Psoas muscle (tissue), 8 donors: ENCODE data around the gene ATMIN. TPM values are rescaled to one million over a fixed set of nuclear protein-coding genes. Genes with fewer than 3 reads are reported as not detected.

ENCODE experiments used
- ATAC-seq, 4 donors: fragments of 200-7000 bp; cut with Tn5 transposase; one replicate each; pipeline ENCODE4 v1.9.1; 2020; ENCODE audit warnings: moderate library complexity in 3 of 4, mild to moderate bottlenecking in 2 of 4
- DNase-seq, 2 donors: peaks; one replicate each; pipeline ENCODE4 v3.0.0-alpha.2; 2020
- H3K27ac ChIP-seq: fragments of 200-600 bp; one replicate; pipeline ENCODE4 v1.8.0; 2022
- H3K27me3 ChIP-seq, 3 donors: fragments of 200-600 bp in 1 of 3; one replicate each; pipeline versions ENCODE4 v1.6.1 to v1.8.0; 2013 to 2022; ENCODE audit warnings: low read length in 2 of 3, mild to moderate bottlenecking in 2 of 3, moderate library complexity in 1 of 3; ENCODE audit not compliant: insufficient read depth in 3 of 3
- H3K36me3 ChIP-seq, 2 donors: fragments of 200-600 bp in 1 of 2; one replicate each; pipeline versions ENCODE4 v1.6.1 to v1.8.0; 2013 to 2022; ENCODE audit warnings: low read depth in 1 of 2, mild to moderate bottlenecking in 1 of 2, moderate library complexity in 1 of 2; ENCODE audit not compliant: insufficient read depth in 1 of 2
- H3K4me1 ChIP-seq: fragments of 200-600 bp; one replicate; pipeline ENCODE4 v1.8.0; 2022
- H3K4me3 ChIP-seq: fragments of 200-600 bp; one replicate; pipeline ENCODE4 v1.8.0; 2022; ENCODE audit warnings: mild to moderate bottlenecking
- H3K9me3 ChIP-seq: fragments of 200-600 bp; one replicate; pipeline ENCODE4 v1.8.0; 2022
- CTCF ChIP-seq: fragments of 200-600 bp; IDR thresholded peaks from one replicate; pipeline ENCODE4 v1.8.0; 2022; ENCODE audit warnings: antibody characterized with exemption
- WGBS, 3 donors: extraction: QIAGEN DNeasy Blood & Tissue Kit; methylation state at CpG; one replicate each; pipeline versions ENCODE4 v1.1.6 to v1.1.7; 2013; 5-methylcytosine and 5-hydroxymethylcytosine counted together
- intact Hi-C, 2 donors: fragments of 100-400 bp; cut with DNase I; formaldehyde crosslinking; loops; one replicate each; pipeline versions ENCODE4 v1.11.0 to v1.14.2; 2022
- polyA plus RNA-seq, 3 donors: library from polyadenylated mRNA; stranded (reverse); fragments of 200-250 nt; gene quantifications; one replicate each; pipeline ENCODE4 v1.2.3, GENCODE V29; 2013
- total RNA-seq, 4 donors: library from RNA; stranded (reverse); fragmentation: NEBNext Ultra II Directional in 2 of 4; extraction: Animal tissue kit (Norgen Biotek cat#: 25700) in 2 of 4; gene quantifications; one replicate each; pipeline versions ENCODE4 v1.2.1 to v1.2.4, GENCODE V29; 2021 to 2023
- donor health status: healthy with polysubstance abuse.
- donor health status: DM: no; HTN: no; CAD: no; lungs with moderate emphysema.
- donor health status: Bipolar disorder and iron deficiency.
- donor health status: healthy.
- donor health status: DM: yes; HTN: yes; CAD: no.
- donor health status: DM: no; HTN: no; CAD: no.
- donor health status: DM: no; HTN: no; CAD: no.
- donor health status: DM: yes; HTN: yes; CAD: no.

The ATMIN gene
- total and polyA plus RNA-seq, 7 donors: 20.0 to 43.2 (median 28.8) TPM

- intact Hi-C loops: no loop called here
- ATAC-seq (no peak), DNase-seq (no peak)
- no peaks in the 10 kb centered on the region for H3K27me3 ChIP-seq
- 92 to 94% (median 92%) methylated on average over 7 of the region's 7 CpGs for WGBS, 3 donors
- H3K9me3 ChIP-seq: no peaks in the 10 kb centered on the region
- no peak for TF ChIP-seq CTCF
- H3K4me1 ChIP-seq: no peaks in the 10 kb centered on the region
- peak overlapping the region; percentile 25 for H3K4me3 ChIP-seq
- H3K36me3 ChIP-seq: no peaks in the 10 kb centered on the region
- H3K27ac ChIP-seq: no peak overlapping the region
These were observed 37.5 kb upstream of the ATMIN start for GRCh38 chr16:80997964-80998620.

GRCh38 chr16:81000873-81001272, 34.8 kb upstream of the ATMIN start:
- Histone ChIP-seq H3K4me1 (peaks cover 23% of the 10 kb centered on the region), H3K4me3 (no peak overlapping the region), H3K27ac (no peak overlapping the region), H3K36me3 (no peaks in the 10 kb centered on the region), H3K9me3 (no peaks in the 10 kb centered on the region), H3K27me3 (no peaks in the 10 kb centered on the region)
- DNase-seq (no peak), ATAC-seq (no peak)
- intact Hi-C loops: loop anchor here (5.0 to 10.0 kb wide), 2 partner anchors 69 to 734 kb away; no protein-coding TSS in a partner anchor
- WGBS, 3 donors: 95 to 97% (median 95%) methylated on average over 3 of the region's 3 CpGs
- TF ChIP-seq CTCF: no peak

- whole genome bisulfite sequencing, 3 donors: 74 to 78% (median 75%) methylated on average over 5 of the region's 5 CpGs
- no peak for TF ChIP-seq CTCF
- intact Hi-C loops: loop anchor here (5.0 to 10.0 kb wide), 2 partner anchors 69 to 733 kb away; no protein-coding TSS in a partner anchor
- H3K36me3 ChIP-seq: no peaks in the 10 kb centered on the region
- no peak overlapping the region for H3K4me3 ChIP-seq
- H3K27me3 ChIP-seq: no peaks in the 10 kb centered on the region
- peaks cover 23% of the 10 kb centered on the region for H3K4me1 ChIP-seq
- H3K9me3 ChIP-seq: no peaks in the 10 kb centered on the region
- H3K27ac ChIP-seq: no peak overlapping the region
- ATAC-seq: no peak
- DNase-seq: no peak
These were observed 34.3 kb upstream of the ATMIN start for GRCh38 chr16:81001330-81001729.

GRCh38 chr16:81003064-81003463, 32.6 kb upstream of the ATMIN start:
- WGBS, 3 donors: 61 to 69% (median 62%) methylated on average over 4 of the region's 4 CpGs
- intact Hi-C loops: loop anchor here (5.0 to 10.0 kb wide), 2 partner anchors 71 to 732 kb away; no protein-coding TSS in a partner anchor
- peak overlapping the region; percentile 99 for H3K27ac ChIP-seq

More at GRCh38 chr16:81003064-81003463, 32.6 kb upstream of the ATMIN start:
- no peaks in the 10 kb centered on the region for H3K36me3 ChIP-seq
- no peak for ATAC-seq
- TF ChIP-seq CTCF: no peak
- DNase-seq: no peak
- H3K27me3 ChIP-seq: no peaks in the 10 kb centered on the region
- H3K4me1 ChIP-seq: peaks cover 23% of the 10 kb centered on the region
- H3K4me3 ChIP-seq: no peak overlapping the region
- H3K9me3 ChIP-seq: no peaks in the 10 kb centered on the region
